ENCODE data around the gene HSD11B2. TPM values are rescaled to one million over a fixed set of nuclear protein-coding genes. Genes with fewer than 3 reads are reported as not detected.

The HSD11B2 gene
- total RNA-seq, 1 experiment from 2014 or later = 0.77 TPM

GRCh38 chr16:67435758-67436164 lies 4.8 kb downstream of the HSD11B2 start:
- ChIA-PET CTCF (interaction anchor here (0.6 kb wide), 1 partner anchor 34 kb away, joined by 3 read pairs; no protein-coding TSS in a partner anchor), POLR2A (no interaction called here)
- Histone ChIP-seq H3K27me3 (ENCODE audit: control insufficient read depth, insufficient read depth, low read length) (no peaks in the 10 kb centered on the region), H3K9me3 (ENCODE audit: control insufficient read depth, insufficient read depth, low read depth, low read length) (no peaks in the 10 kb centered on the region), H3K36me3 (ENCODE audit: control insufficient read depth, insufficient read depth, low read length) (no peaks in the 10 kb centered on the region), H3K27ac (ENCODE audit: low read length) (no peak overlapping the region), H3K4me1 (ENCODE audit: control insufficient read depth, insufficient read depth, low read length) (peaks cover 2% of the 10 kb centered on the region; the same call in 1 of the 2 replicates), H3K4me3 (ENCODE audit: low read depth in 2 of 2, low read length in 2 of 2) (no peak overlapping the region)
- BruUV-seq (replicated peaks) = no TSS peak
- intact Hi-C loops (cut with micrococcal nuclease; ENCODE audit: unreplicated experiment) = no loop called here
- DNase-seq (ENCODE audit: low read depth, low spot score) (no peak), ATAC-seq (no peak)
- in situ Hi-C loops (cut with HindIII; ENCODE audit: low pct_unique_long_range_greater_than_20kb, low sequenced_read_pairs) = no loop called here
- TF ChIP-seq, protein P1, sequence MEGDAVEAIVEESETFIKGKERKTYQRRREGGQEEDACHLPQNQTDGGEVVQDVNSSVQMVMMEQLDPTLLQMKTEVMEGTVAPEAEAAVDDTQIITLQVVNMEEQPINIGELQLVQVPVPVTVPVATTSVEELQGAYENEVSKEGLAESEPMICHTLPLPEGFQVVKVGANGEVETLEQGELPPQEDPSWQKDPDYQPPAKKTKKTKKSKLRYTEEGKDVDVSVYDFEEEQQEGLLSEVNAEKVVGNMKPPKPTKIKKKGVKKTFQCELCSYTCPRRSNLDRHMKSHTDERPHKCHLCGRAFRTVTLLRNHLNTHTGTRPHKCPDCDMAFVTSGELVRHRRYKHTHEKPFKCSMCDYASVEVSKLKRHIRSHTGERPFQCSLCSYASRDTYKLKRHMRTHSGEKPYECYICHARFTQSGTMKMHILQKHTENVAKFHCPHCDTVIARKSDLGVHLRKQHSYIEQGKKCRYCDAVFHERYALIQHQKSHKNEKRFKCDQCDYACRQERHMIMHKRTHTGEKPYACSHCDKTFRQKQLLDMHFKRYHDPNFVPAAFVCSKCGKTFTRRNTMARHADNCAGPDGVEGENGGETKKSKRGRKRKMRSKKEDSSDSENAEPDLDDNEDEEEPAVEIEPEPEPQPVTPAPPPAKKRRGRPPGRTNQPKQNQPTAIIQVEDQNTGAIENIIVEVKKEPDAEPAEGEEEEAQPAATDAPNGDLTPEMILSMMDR (IDR thresholded peaks at IDR 0.05) = no peak
- TF ChIP-seq POLR2AphosphoS5 (IDR thresholded peaks at IDR 0.05; ENCODE audit: low read depth, low read length) (no peak), TCF7L2 (IDR thresholded peaks at IDR 0.05; ENCODE audit: low read depth, low read length) (no peak), SIN3A (IDR thresholded peaks at IDR 0.05; ENCODE audit: borderline replicate concordance, insufficient read depth, low read depth, low read length) (no peak)
- TF ChIP-seq, protein P2, sequence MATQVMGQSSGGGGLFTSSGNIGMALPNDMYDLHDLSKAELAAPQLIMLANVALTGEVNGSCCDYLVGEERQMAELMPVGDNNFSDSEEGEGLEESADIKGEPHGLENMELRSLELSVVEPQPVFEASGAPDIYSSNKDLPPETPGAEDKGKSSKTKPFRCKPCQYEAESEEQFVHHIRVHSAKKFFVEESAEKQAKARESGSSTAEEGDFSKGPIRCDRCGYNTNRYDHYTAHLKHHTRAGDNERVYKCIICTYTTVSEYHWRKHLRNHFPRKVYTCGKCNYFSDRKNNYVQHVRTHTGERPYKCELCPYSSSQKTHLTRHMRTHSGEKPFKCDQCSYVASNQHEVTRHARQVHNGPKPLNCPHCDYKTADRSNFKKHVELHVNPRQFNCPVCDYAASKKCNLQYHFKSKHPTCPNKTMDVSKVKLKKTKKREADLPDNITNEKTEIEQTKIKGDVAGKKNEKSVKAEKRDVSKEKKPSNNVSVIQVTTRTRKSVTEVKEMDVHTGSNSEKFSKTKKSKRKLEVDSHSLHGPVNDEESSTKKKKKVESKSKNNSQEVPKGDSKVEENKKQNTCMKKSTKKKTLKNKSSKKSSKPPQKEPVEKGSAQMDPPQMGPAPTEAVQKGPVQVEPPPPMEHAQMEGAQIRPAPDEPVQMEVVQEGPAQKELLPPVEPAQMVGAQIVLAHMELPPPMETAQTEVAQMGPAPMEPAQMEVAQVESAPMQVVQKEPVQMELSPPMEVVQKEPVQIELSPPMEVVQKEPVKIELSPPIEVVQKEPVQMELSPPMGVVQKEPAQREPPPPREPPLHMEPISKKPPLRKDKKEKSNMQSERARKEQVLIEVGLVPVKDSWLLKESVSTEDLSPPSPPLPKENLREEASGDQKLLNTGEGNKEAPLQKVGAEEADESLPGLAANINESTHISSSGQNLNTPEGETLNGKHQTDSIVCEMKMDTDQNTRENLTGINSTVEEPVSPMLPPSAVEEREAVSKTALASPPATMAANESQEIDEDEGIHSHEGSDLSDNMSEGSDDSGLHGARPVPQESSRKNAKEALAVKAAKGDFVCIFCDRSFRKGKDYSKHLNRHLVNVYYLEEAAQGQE (IDR thresholded peaks at IDR 0.05; ENCODE audit: insufficient read depth in 1 of 2, low read depth in 2 of 2, low read length in 1 of 2) = no peak

DNA sequence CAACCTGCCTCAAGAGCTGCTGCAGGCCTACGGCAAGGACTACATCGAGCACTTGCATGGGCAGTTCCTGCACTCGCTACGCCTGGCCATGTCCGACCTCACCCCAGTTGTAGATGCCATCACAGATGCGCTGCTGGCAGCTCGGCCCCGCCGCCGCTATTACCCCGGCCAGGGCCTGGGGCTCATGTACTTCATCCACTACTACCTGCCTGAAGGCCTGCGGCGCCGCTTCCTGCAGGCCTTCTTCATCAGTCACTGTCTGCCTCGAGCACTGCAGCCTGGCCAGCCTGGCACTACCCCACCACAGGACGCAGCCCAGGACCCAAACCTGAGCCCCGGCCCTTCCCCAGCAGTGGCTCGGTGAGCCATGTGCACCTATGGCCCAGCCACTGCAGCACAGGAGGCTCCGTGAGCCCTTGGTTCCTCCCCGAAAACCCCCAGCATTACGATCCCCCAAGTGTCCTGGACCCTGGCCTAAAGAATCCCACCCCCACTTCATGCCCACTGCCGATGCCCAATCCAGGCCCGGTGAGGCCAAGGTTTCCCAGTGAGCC lies 5.8 kb downstream of the HSD11B2 start:
- in situ Hi-C loops (cut with HindIII; ENCODE audit: low pct_unique_long_range_greater_than_20kb, low sequenced_read_pairs) = no loop called here
- CTCF ChIA-PET = no interaction called here
- DNase-seq (ENCODE audit: low read depth, low spot score) (no peak), ATAC-seq (no peak)
- H3K9me3 ChIP-seq (ENCODE audit: control insufficient read depth, insufficient read depth, low read depth, low read length) = no peaks in the 10 kb centered on the region
- H3K4me3 ChIP-seq (ENCODE audit: low read depth in 2 of 2, low read length in 2 of 2) = no peak overlapping the region
- POLR2A ChIA-PET = no interaction called here
- no peak for TF ChIP-seq SIN3A (IDR thresholded peaks at IDR 0.05; ENCODE audit: borderline replicate concordance, insufficient read depth, low read depth, low read length)
- no peak for TF ChIP-seq POLR2AphosphoS5 (IDR thresholded peaks at IDR 0.05; ENCODE audit: low read depth, low read length)
- no peak for TF ChIP-seq TCF7L2 (IDR thresholded peaks at IDR 0.05; ENCODE audit: low read depth, low read length)
- TF ChIP-seq, protein P2 (IDR thresholded peaks at IDR 0.05; ENCODE audit: insufficient read depth in 1 of 2, low read depth in 2 of 2, low read length in 1 of 2) = no peak
- TF ChIP-seq, protein P1 (IDR thresholded peaks at IDR 0.05) = no peak
- H3K4me1 ChIP-seq (ENCODE audit: control insufficient read depth, insufficient read depth, low read length) = peaks cover 2% of the 10 kb centered on the region; the same call in 1 of the 2 replicates
- H3K36me3 ChIP-seq (ENCODE audit: control insufficient read depth, insufficient read depth, low read length) = no peaks in the 10 kb centered on the region
- intact Hi-C loops (cut with micrococcal nuclease; ENCODE audit: unreplicated experiment) = no loop called here
- H3K27ac ChIP-seq (ENCODE audit: low read length) = no peak overlapping the region
- no TSS peak for BruUV-seq (replicated peaks)
- no peaks in the 10 kb centered on the region for H3K27me3 ChIP-seq (ENCODE audit: control insufficient read depth, insufficient read depth, low read length)
